Mesothelial cell of epicardium (in vitro differentiated cells): ENCODE measurements around the gene VAPB. TPM values are rescaled to one million over a fixed set of nuclear protein-coding genes. Genes with fewer than 3 reads are reported as not detected.

Source experiments
- DNase-seq, 2 experiments: peaks; one replicate each; pipeline ENCODE4 v3.0.0; 2021; ENCODE audit warnings: low spot score in 2 of 2; ENCODE audit not compliant: unreplicated experiment in 2 of 2
- H3K27ac Mint-ChIP-seq: 2 replicates; pipeline ENCODE4 v1.8.0; 2021; ENCODE audit warnings: mixed read lengths
- H3K27me3 Mint-ChIP-seq: 2 replicates; pipeline ENCODE4 v1.8.0; 2021; ENCODE audit warnings: low read depth, mixed read lengths
- H3K36me3 Mint-ChIP-seq: 2 replicates; pipeline ENCODE4 v1.8.0; 2021; ENCODE audit warnings: mixed read lengths
- H3K4me1 Mint-ChIP-seq: 2 replicates; pipeline ENCODE4 v1.8.0; 2021; ENCODE audit warnings: mixed read lengths
- H3K4me3 Mint-ChIP-seq: 2 replicates; pipeline ENCODE4 v1.8.0; 2021; ENCODE audit warnings: mild to moderate bottlenecking, moderate library complexity, mixed read lengths
- H3K9me3 Mint-ChIP-seq: 2 replicates; pipeline ENCODE4 v1.8.0; 2021; ENCODE audit warnings: mixed read lengths
- CTCF ChIP-seq: fragments of 200-600 bp; sonication (generic); IDR thresholded peaks from one replicate; pipeline ENCODE4 v1.5.0; 2021; ENCODE audit warnings: antibody characterized with exemption; ENCODE audit not compliant: unreplicated experiment
- total RNA-seq: library from RNA; stranded (reverse); gene quantifications from 3 replicates; pipeline ENCODE4 v1.2.1, GENCODE V29; 2021

Gene VAPB
- total RNA-seq, 1 donor from 2014 or later, result 52.9 TPM

GRCh38 chr20:58381627-58382026, 7.4 kb upstream of the VAPB start:
- no peak overlapping the region for H3K27ac Mint-ChIP-seq
- H3K4me3 Mint-ChIP-seq, result no peak overlapping the region
- H3K27me3 Mint-ChIP-seq, result no peaks in the 10 kb centered on the region
- no peaks in the 10 kb centered on the region for H3K36me3 Mint-ChIP-seq
- no peak for DNase-seq
- H3K9me3 Mint-ChIP-seq, result peaks cover 11% of the 10 kb centered on the region
- TF ChIP-seq CTCF, result no peak
- H3K4me1 Mint-ChIP-seq, result no peaks in the 10 kb centered on the region

GRCh38 chr20:58382096-58382495, 6.9 kb upstream of the VAPB start:
- Mint-ChIP-seq H3K27ac (no peak overlapping the region), H3K4me1 (no peaks in the 10 kb centered on the region), H3K9me3 (peaks cover 14% of the 10 kb centered on the region), H3K4me3 (no peak overlapping the region), H3K27me3 (no peaks in the 10 kb centered on the region), H3K36me3 (no peaks in the 10 kb centered on the region)
- TF ChIP-seq CTCF, result no peak
- no peak for DNase-seq

GRCh38 chr20:58384821-58385220, 4.2 kb upstream of the VAPB start:
- Mint-ChIP-seq H3K27ac (no peak overlapping the region), H3K4me1 (peaks cover 2% of the 10 kb centered on the region), H3K36me3 (no peaks in the 10 kb centered on the region), H3K9me3 (peaks cover 19% of the 10 kb centered on the region), H3K27me3 (no peaks in the 10 kb centered on the region), H3K4me3 (no peak overlapping the region)
- no peak for TF ChIP-seq CTCF
- DNase-seq, result no peak

- Mint-ChIP-seq H3K36me3 (peaks cover 9% of the 10 kb centered on the region), H3K9me3 (peaks cover 8% of the 10 kb centered on the region), H3K27ac (no peak overlapping the region), H3K27me3 (no peaks in the 10 kb centered on the region), H3K4me3 (peak overlapping the region; percentile 75), H3K4me1 (peaks cover 23% of the 10 kb centered on the region)
- no peak for DNase-seq
- TF ChIP-seq CTCF, result no peak
Observed at GRCh38 chr20:58388028-58388601, 914 bp upstream of the VAPB start.

GRCh38 chr20:58389324-58389967, 417 bp downstream of the VAPB start:
- H3K27me3 Mint-ChIP-seq, result no peaks in the 10 kb centered on the region
- TF ChIP-seq CTCF, result no peak
- peak overlapping the region; percentile 97 for H3K27ac Mint-ChIP-seq
- DNase-seq, result peak; percentile 39 to 54
- H3K4me3 Mint-ChIP-seq, result peak overlapping the region; percentile 89
- peaks cover 8% of the 10 kb centered on the region for H3K9me3 Mint-ChIP-seq
- peaks cover 9% of the 10 kb centered on the region for H3K36me3 Mint-ChIP-seq
- peaks cover 26% of the 10 kb centered on the region for H3K4me1 Mint-ChIP-seq
